Stimulated activated naive CD8-positive, alpha-beta T cell treated with anti-CD3 and anti-CD28 coated beads, Interleukin-15, Interleukin-2, amounts not matched to agents 100 U/mL and 50 U/mL, for 24 hours (primary cell): ENCODE data around the gene KDELR3.
"Not testable (repeated sequence)": the region's sequence is repeated elsewhere in the genome, so short reads cannot be mapped to it uniquely, and the experiment has no call there.

ENCODE experiments used
- ATAC-seq: fragments of 150-1000 bp; cut with Tn5 transposase; one replicate; pipeline ENCODE4 v1.10.0; 2021
- DNase-seq: peaks from one replicate; pipeline ENCODE4 v3.0.0; 2021

The KDELR3 gene

GRCh38 chr22:38456841-38457699, 10.8 kb upstream of the KDELR3 start:
- DNase-seq (no peak), ATAC-seq (no peak)

- DNase-seq (no peak), ATAC-seq (no peak)
These were observed 7.5 kb upstream of the KDELR3 start for GRCh38 chr22:38460426-38460840.

- ATAC-seq (no peak), DNase-seq (no peak)
These were observed 6.9 kb upstream of the KDELR3 start for GRCh38 chr22:38461057-38461413.

- DNase-seq (peak; percentile 78), ATAC-seq (peak; percentile 64)
These were observed 6.3 kb upstream of the KDELR3 start for GRCh38 chr22:38461414-38462081.

- ATAC-seq (no peak), DNase-seq (no peak)
These were observed 4.7 kb upstream of the KDELR3 start for GRCh38 chr22:38462960-38463784.

- DNase-seq: no peak
- ATAC-seq: no peak
These were observed 2.8 kb upstream of the KDELR3 start for GRCh38 chr22:38464992-38465672.

GRCh38 chr22:38465673-38466490, 2.0 kb upstream of the KDELR3 start:
- ATAC-seq: no peak
- DNase-seq: no peak

- DNase-seq (no peak), ATAC-seq (no peak)
These were observed 425 bp upstream of the KDELR3 start for GRCh38 chr22:38467438-38467903.

GRCh38 chr22:38468443-38469305, 778 bp downstream of the KDELR3 start:
- ATAC-seq (no peak), DNase-seq (no peak)

GRCh38 chr22:38469306-38469781, 1.4 kb downstream of the KDELR3 start:
- DNase-seq (no peak), ATAC-seq (no peak)

- not testable (repeated sequence) for ATAC-seq, DNase-seq
These were observed 2.3 kb downstream of the KDELR3 start for GRCh38 chr22:38470179-38470578.

GRCh38 chr22:38471237-38471636, 3.3 kb downstream of the KDELR3 start:
- no peak for ATAC-seq
- DNase-seq: no peak

GRCh38 chr22:38474003-38474607, 6.2 kb downstream of the KDELR3 start:
- DNase-seq: no peak
- ATAC-seq: no peak

- ATAC-seq (no peak), DNase-seq (no peak)
These were observed 9.7 kb downstream of the KDELR3 start for GRCh38 chr22:38477585-38477984.

GRCh38 chr22:38479096-38479837, 11.4 kb downstream of the KDELR3 start:
- DNase-seq (no peak), ATAC-seq (no peak)

GRCh38 chr22:38481162-38481870, 13.4 kb downstream of the KDELR3 start:
- ATAC-seq (no peak), DNase-seq (no peak)

- DNase-seq: no peak
- no peak for ATAC-seq
These were observed 14.0 kb downstream of the KDELR3 start for GRCh38 chr22:38481871-38482332.
